H9 (cell line): ENCODE results near the gene GLRA1. TPM values are rescaled to one million over a fixed set of nuclear protein-coding genes. Genes with fewer than 3 reads are reported as not detected.

Experiments
- DNase-seq: peaks from one replicate; pipeline ENCODE4 v3.0.0-alpha.2; 2017
- H2AFZ ChIP-seq: one replicate; pipeline ENCODE4 v1.6.1; 2013; ENCODE audit warnings: mild to moderate bottlenecking, low read length, control low read depth, moderate library complexity
- H2AK5ac ChIP-seq: 2 replicates; pipeline ENCODE4 v1.6.1; 2013; ENCODE audit warnings: low read length, control low read depth, mixed read lengths; ENCODE audit not compliant: insufficient read length
- H2BK120ac ChIP-seq: one replicate; pipeline ENCODE4 v1.6.1; 2013; ENCODE audit warnings: low read depth, mild to moderate bottlenecking, low read length, control low read depth, inconsistent platforms; ENCODE audit not compliant: poor library complexity, severe bottlenecking
- H2BK12ac ChIP-seq: 2 replicates; pipeline ENCODE4 v1.6.1; 2013; ENCODE audit warnings: low read length, control low read depth, mixed read lengths, low read depth; ENCODE audit not compliant: insufficient read length
- H2BK15ac ChIP-seq: 2 replicates; pipeline ENCODE4 v1.6.1; 2013; ENCODE audit warnings: low read depth, low read length, control low read depth
- H2BK20ac ChIP-seq: one replicate; pipeline ENCODE4 v1.6.1; 2013; ENCODE audit warnings: low read depth, mild to moderate bottlenecking, low read length, control low read depth, inconsistent platforms; ENCODE audit not compliant: poor library complexity, severe bottlenecking
- H2BK5ac ChIP-seq: 2 replicates; pipeline ENCODE4 v1.6.1; 2013; ENCODE audit warnings: low read length, control low read depth, mixed read lengths; ENCODE audit not compliant: insufficient read length
- H3K14ac ChIP-seq: 2 replicates; pipeline ENCODE4 v1.6.1; 2013; ENCODE audit warnings: low read length, control low read depth; ENCODE audit not compliant: insufficient read depth
- H3K18ac ChIP-seq: 2 replicates; pipeline ENCODE4 v1.6.1; 2013; ENCODE audit warnings: low read depth, mild to moderate bottlenecking, mixed read lengths, low read length, control low read depth; ENCODE audit not compliant: insufficient read length
- H3K23ac ChIP-seq: 2 replicates; pipeline ENCODE4 v1.6.1; 2013; ENCODE audit warnings: low read length, control low read depth, mixed read lengths, low read depth; ENCODE audit not compliant: insufficient read length
- H3K23me2 ChIP-seq: 2 replicates; pipeline ENCODE4 v1.6.1; 2013; ENCODE audit warnings: low read depth, mild to moderate bottlenecking, mixed read lengths, low read length, control low read depth; ENCODE audit not compliant: insufficient read length, poor library complexity, severe bottlenecking
- H3K27ac ChIP-seq: 2 replicates; pipeline ENCODE4 v1.5.1; 2013; ENCODE audit warnings: low read length, control low read depth, mixed read lengths, low read depth; ENCODE audit not compliant: insufficient read length
- H3K27me3 ChIP-seq: 2 replicates; pipeline ENCODE4 v1.6.1; 2013; ENCODE audit warnings: low read length, control low read depth, inconsistent platforms; ENCODE audit not compliant: insufficient read depth
- H3K4ac ChIP-seq: 2 replicates; pipeline ENCODE4 v1.6.1; 2013; ENCODE audit warnings: low read depth, mild to moderate bottlenecking, control low read depth, inconsistent platforms, low read length, moderate library complexity
- H3K4me1 ChIP-seq: 2 replicates; pipeline ENCODE4 v1.6.1; 2013; ENCODE audit warnings: low read length, control low read depth, inconsistent platforms; ENCODE audit not compliant: insufficient read depth
- H3K4me2 ChIP-seq: 2 replicates; pipeline ENCODE4 v1.6.1; 2013; ENCODE audit warnings: low read length, control low read depth, mixed read lengths; ENCODE audit not compliant: insufficient read length, insufficient read depth
- H3K56ac ChIP-seq: 2 replicates; pipeline ENCODE4 v1.6.1; 2013; ENCODE audit warnings: low read depth, mild to moderate bottlenecking, mixed read lengths, low read length, control low read depth; ENCODE audit not compliant: insufficient read length
- H3K79me1 ChIP-seq: 2 replicates; pipeline ENCODE4 v1.6.1; 2013; ENCODE audit warnings: low read depth, mild to moderate bottlenecking, moderate library complexity, low read length, control low read depth, inconsistent platforms; ENCODE audit not compliant: insufficient read depth, poor library complexity, severe bottlenecking
- H3K79me2 ChIP-seq: 2 replicates; pipeline ENCODE4 v1.6.1; 2013; ENCODE audit warnings: low read length, control low read depth, inconsistent platforms; ENCODE audit not compliant: insufficient read depth
- H3K9ac ChIP-seq: 2 replicates; pipeline ENCODE4 v1.6.1; 2013; ENCODE audit warnings: low read length, control low read depth, mixed read lengths; ENCODE audit not compliant: insufficient read length; ENCODE audit errors: extremely low read depth
- H3K9me3 ChIP-seq: one replicate; pipeline ENCODE4 v1.6.1; 2013; ENCODE audit warnings: low read depth, low read length, inconsistent platforms; ENCODE audit not compliant: control insufficient read depth
- H3T11ph ChIP-seq: one replicate; pipeline ENCODE4 v1.6.1; 2013; ENCODE audit warnings: mild to moderate bottlenecking, low read length, control low read depth, inconsistent platforms
- H4K20me1 ChIP-seq: one replicate; pipeline ENCODE4 v1.6.1; 2013; ENCODE audit not compliant: control insufficient read depth, insufficient read length, insufficient read depth
- H4K5ac ChIP-seq: 2 replicates; pipeline ENCODE4 v1.6.1; 2013; ENCODE audit warnings: low read depth, mild to moderate bottlenecking, mixed read lengths, low read length, control low read depth; ENCODE audit not compliant: insufficient read length
- H4K8ac ChIP-seq: replicated peaks from 2 replicates; pipeline ENCODE4 v1.6.1; 2013; ENCODE audit warnings: low read length, control low read depth, mixed read lengths, low read depth; ENCODE audit not compliant: insufficient read length
- H4K91ac ChIP-seq: 2 replicates; pipeline ENCODE4 v1.6.1; 2013; ENCODE audit warnings: low read depth, mild to moderate bottlenecking, moderate library complexity, mixed read lengths, low read length, control low read depth; ENCODE audit not compliant: insufficient read length
- H3K27ac Mint-ChIP-seq, 3 experiments: 2 replicates in 2 of 3; 3 replicates in 1 of 3; pipeline ENCODE4 v1.8.0; 2020 to 2021; ENCODE audit warnings: mixed read lengths in 3 of 3, mild to moderate bottlenecking in 1 of 3, moderate library complexity in 1 of 3
- H3K27me3 Mint-ChIP-seq: 2 replicates; pipeline ENCODE4 v1.8.0; 2021; ENCODE audit warnings: low read depth, mild to moderate bottlenecking, moderate library complexity, mixed read lengths
- H3K36me3 Mint-ChIP-seq, 3 experiments: 2 replicates in 2 of 3; 3 replicates in 1 of 3; pipeline ENCODE4 v1.8.0; 2020 to 2021; ENCODE audit warnings: low read depth in 3 of 3, mixed read lengths in 3 of 3; ENCODE audit not compliant: insufficient read depth in 1 of 3
- H3K4me1 Mint-ChIP-seq, 2 experiments: 2 replicates each; pipeline ENCODE4 v1.8.0; 2020; ENCODE audit warnings: mixed read lengths in 2 of 2
- H3K4me3 Mint-ChIP-seq, 2 experiments: 2 replicates in 1 of 2; 3 replicates in 1 of 2; pipeline ENCODE4 v1.8.0; 2020 to 2021; ENCODE audit warnings: mild to moderate bottlenecking in 2 of 2, mixed read lengths in 2 of 2, moderate library complexity in 1 of 2
- H3K9me3 Mint-ChIP-seq, 2 experiments: 2 replicates in 1 of 2; 3 replicates in 1 of 2; pipeline ENCODE4 v1.8.0; 2020; ENCODE audit warnings: mild to moderate bottlenecking in 2 of 2, mixed read lengths in 2 of 2, moderate library complexity in 1 of 2
- WGBS: extraction: QIAGEN DNeasy Blood & Tissue Kit; methylation state at CpG from one replicate; pipeline ENCODE4 v1.1.7; 2013; ENCODE audit warnings: missing lambda C conversion rate, low lambda C conversion rate, mixed read lengths; ENCODE audit not compliant: insufficient read length; ENCODE audit errors: extremely low coverage; 5-methylcytosine and 5-hydroxymethylcytosine counted together
- total RNA-seq: library from RNA; stranded (reverse); gene quantifications from 2 replicates; pipeline ENCODE4 v1.2.1, GENCODE V29; 2021
- TF ChIP-seq, protein P1 (sequence below): fragments of 200-600 bp; sonication (generic); conservative IDR thresholded peaks from 3 replicates; pipeline ENCODE4 v1.8.0; 2021; ENCODE audit warnings: antibody characterized with exemption, mild to moderate bottlenecking

GLRA1 gene
- total RNA-seq, 1 experiment from 2014 or later, result not detected

DNA sequence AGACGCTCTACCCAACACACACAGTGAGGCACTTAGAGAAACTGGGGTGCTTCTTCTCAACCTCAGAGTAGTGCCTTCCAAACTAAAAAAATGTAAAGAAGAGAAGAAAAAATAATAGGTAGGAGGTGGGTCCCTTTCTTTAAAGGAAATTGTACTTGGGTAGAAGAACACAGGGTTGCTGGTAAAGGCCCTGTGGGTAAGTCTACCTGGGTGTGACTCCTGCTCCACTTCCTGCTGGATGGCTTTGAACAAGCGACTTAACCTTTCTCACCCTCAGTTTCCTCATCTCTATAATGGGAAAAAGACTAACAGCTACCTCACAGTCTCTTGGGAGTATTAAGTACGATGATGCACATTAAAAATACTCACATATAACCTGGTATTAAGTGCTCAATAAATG is 32.1 kb upstream of the GLRA1 start:
- Histone ChIP-seq H3K27ac (no peak overlapping the region), H3K4me2 (no peak overlapping the region), H2AFZ (no peak overlapping the region), H2BK5ac (no peak overlapping the region), H3K4ac (no peak overlapping the region), H3K56ac (no peak overlapping the region), H2BK20ac (no peak overlapping the region), H3K27me3 (no peaks in the 10 kb centered on the region), H3K18ac (no peak overlapping the region), H3K14ac (no peak overlapping the region), H3K23ac (no peak overlapping the region), H4K5ac (no peak overlapping the region), H3K9ac (no peak overlapping the region), H3K79me2 (no peaks in the 10 kb centered on the region), H4K91ac (no peak overlapping the region), H3K23me2 (no peaks in the 10 kb centered on the region), H3K4me1 (no peaks in the 10 kb centered on the region), H4K20me1 (no peaks in the 10 kb centered on the region), H3T11ph (no peak overlapping the region), H2BK12ac (no peak overlapping the region), H3K9me3 (no peaks in the 10 kb centered on the region), H2BK120ac (no peak overlapping the region), H2AK5ac (no peak overlapping the region), H3K79me1 (no peaks in the 10 kb centered on the region), H4K8ac (no peak overlapping the region), H2BK15ac (no peak overlapping the region)
- WGBS, result no CpG with 5 or more reads among the region's 3 CpGs
- H3K4me3 Mint-ChIP-seq, result no peak overlapping the region
- H3K4me1 Mint-ChIP-seq, result peaks cover 6 to 12% of the 10 kb centered on the region in 2 experiments
- no peaks in the 10 kb centered on the region; the same call in 1 of the 2 replicates for H3K27me3 Mint-ChIP-seq
- DNase-seq, result no peak
- H3K9me3 Mint-ChIP-seq, result no peaks in the 10 kb centered on the region
- TF ChIP-seq, protein P1, sequence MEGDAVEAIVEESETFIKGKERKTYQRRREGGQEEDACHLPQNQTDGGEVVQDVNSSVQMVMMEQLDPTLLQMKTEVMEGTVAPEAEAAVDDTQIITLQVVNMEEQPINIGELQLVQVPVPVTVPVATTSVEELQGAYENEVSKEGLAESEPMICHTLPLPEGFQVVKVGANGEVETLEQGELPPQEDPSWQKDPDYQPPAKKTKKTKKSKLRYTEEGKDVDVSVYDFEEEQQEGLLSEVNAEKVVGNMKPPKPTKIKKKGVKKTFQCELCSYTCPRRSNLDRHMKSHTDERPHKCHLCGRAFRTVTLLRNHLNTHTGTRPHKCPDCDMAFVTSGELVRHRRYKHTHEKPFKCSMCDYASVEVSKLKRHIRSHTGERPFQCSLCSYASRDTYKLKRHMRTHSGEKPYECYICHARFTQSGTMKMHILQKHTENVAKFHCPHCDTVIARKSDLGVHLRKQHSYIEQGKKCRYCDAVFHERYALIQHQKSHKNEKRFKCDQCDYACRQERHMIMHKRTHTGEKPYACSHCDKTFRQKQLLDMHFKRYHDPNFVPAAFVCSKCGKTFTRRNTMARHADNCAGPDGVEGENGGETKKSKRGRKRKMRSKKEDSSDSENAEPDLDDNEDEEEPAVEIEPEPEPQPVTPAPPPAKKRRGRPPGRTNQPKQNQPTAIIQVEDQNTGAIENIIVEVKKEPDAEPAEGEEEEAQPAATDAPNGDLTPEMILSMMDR, result no peak
- no peaks in the 10 kb centered on the region; a peak in 1 of 7 replicates for H3K36me3 Mint-ChIP-seq
- H3K27ac Mint-ChIP-seq, result no peak overlapping the region
